Glutamatergic neuron (in vitro differentiated cells): ENCODE results near the gene SLX9. TPM values are rescaled to one million over a fixed set of nuclear protein-coding genes. Genes with fewer than 3 reads are reported as not detected.
A peak's percentile ranks its signal among the peaks of the same experiment; 100 is the strongest.

Experiments
- DNase-seq: peaks from one replicate; pipeline ENCODE4 v3.0.0; 2022
- H3K27ac Mint-ChIP-seq: one replicate; pipeline ENCODE4 v1.8.0; 2020; ENCODE audit warnings: mild to moderate bottlenecking, mixed read lengths, inconsistent platforms; ENCODE audit not compliant: unreplicated experiment
- H3K27me3 Mint-ChIP-seq: one replicate; pipeline ENCODE4 v1.8.0; 2020; ENCODE audit warnings: mild to moderate bottlenecking, moderate library complexity, mixed read lengths, inconsistent platforms; ENCODE audit not compliant: unreplicated experiment
- H3K36me3 Mint-ChIP-seq: one replicate; pipeline ENCODE4 v1.8.0; 2020; ENCODE audit warnings: mild to moderate bottlenecking, mixed read lengths, inconsistent platforms; ENCODE audit not compliant: unreplicated experiment
- H3K4me1 Mint-ChIP-seq: one replicate; pipeline ENCODE4 v1.8.0; 2020; ENCODE audit warnings: mild to moderate bottlenecking, low read depth, mixed read lengths, inconsistent platforms; ENCODE audit not compliant: unreplicated experiment
- H3K4me3 Mint-ChIP-seq: one replicate; pipeline ENCODE4 v1.8.0; 2020; ENCODE audit warnings: mild to moderate bottlenecking, mixed read lengths, inconsistent platforms; ENCODE audit not compliant: unreplicated experiment
- H3K9me3 Mint-ChIP-seq: one replicate; pipeline ENCODE4 v1.8.0; 2020; ENCODE audit warnings: mild to moderate bottlenecking, moderate library complexity, mixed read lengths, inconsistent platforms; ENCODE audit not compliant: unreplicated experiment
- CTCF ChIP-seq: fragments of 200-600 bp; sonication (generic); IDR thresholded peaks from one replicate; pipeline ENCODE4 v1.5.0; 2021; ENCODE audit not compliant: partially characterized antibody, unreplicated experiment
- total RNA-seq: library from RNA; stranded (reverse); fragmentation: NEBNext Ultra II Directional; extraction: Animal tissue kit (Norgen Biotek cat#: 25700); gene quantifications from one replicate; pipeline ENCODE4 v1.2.1, GENCODE V29; 2021; ENCODE audit not compliant: unreplicated experiment

The SLX9 gene
- total RNA-seq, 1 donor from 2014 or later: 30.7 TPM

- Mint-ChIP-seq H3K4me3 (peak overlapping the region; percentile 13), H3K36me3 (no peaks in the 10 kb centered on the region), H3K27me3 (peaks cover 12% of the 10 kb centered on the region), H3K9me3 (peaks cover 5% of the 10 kb centered on the region), H3K4me1 (peaks cover 7% of the 10 kb centered on the region), H3K27ac (no peak overlapping the region)
- TF ChIP-seq CTCF: no peak
- no peak for DNase-seq
Measured at GRCh38 chr21:44902268-44903049, 37.4 kb upstream of the SLX9 start.

DNA sequence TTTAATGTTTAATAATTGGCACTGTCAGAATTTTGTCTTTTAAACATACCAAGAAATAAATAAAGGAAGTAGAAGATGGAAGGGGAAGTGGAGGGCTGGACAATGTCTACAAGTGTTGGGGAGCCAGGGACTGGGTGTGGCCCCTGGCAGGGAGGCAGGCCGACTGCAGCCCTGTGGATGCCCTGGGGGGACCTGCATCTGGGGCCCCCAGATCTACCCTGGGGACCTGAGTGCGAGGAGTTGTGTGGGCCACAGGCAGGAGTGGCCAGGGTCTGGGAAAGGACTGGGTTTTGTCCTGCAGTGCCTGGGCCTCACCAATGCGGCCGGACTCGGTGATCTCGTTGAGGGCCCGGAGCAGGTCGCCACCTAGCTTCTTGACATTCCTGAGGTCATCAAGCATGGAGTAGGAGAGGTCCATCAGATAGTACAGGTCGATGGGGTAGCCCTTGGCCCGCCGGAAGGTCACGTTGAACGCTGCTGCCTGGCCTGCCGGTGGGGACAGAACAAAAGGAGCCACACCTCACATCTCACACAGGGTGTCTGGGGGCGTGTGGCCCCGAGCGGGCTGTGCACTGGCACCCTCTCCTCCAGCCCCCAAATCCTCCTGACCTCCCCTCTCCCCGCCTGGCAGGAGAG, 36.7 kb upstream of the SLX9 start:
- H3K4me3 Mint-ChIP-seq: peak overlapping the region; percentile 13
- H3K9me3 Mint-ChIP-seq: peaks cover 6% of the 10 kb centered on the region
- TF ChIP-seq CTCF: no peak
- H3K27ac Mint-ChIP-seq: no peak overlapping the region
- peaks cover 11% of the 10 kb centered on the region for H3K27me3 Mint-ChIP-seq
- peaks cover 7% of the 10 kb centered on the region for H3K4me1 Mint-ChIP-seq
- no peaks in the 10 kb centered on the region for H3K36me3 Mint-ChIP-seq
- no peak for DNase-seq

DNA sequence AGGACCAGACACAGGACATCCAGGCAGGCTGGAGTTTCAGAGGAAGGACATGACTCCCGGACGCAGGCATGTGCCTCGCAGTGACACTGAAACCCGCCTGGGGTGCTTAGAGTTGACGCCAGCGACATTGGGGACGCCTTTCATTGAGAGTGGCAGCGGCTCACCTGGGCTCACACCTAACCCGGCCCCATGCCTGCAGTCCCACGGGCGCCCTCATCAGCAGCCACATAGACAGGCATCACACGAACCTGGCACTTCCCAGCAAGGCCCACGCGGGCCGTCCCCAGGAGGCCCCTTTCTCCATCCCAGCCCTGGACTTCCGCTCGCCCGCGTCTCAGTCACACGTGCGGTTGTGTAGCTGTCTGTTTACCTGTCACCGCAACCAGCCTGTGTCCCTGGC, 36.1 kb upstream of the SLX9 start:
- H3K27me3 Mint-ChIP-seq: peaks cover 9% of the 10 kb centered on the region
- no peak for TF ChIP-seq CTCF

GRCh38 chr21:44904141-44904923, 35.5 kb upstream of the SLX9 start:
- H3K4me1 Mint-ChIP-seq: peaks cover 9% of the 10 kb centered on the region
- H3K27me3 Mint-ChIP-seq: peaks cover 9% of the 10 kb centered on the region
- H3K36me3 Mint-ChIP-seq: no peaks in the 10 kb centered on the region
- H3K27ac Mint-ChIP-seq: no peak overlapping the region
- H3K4me3 Mint-ChIP-seq: peak overlapping the region; percentile 37
- H3K9me3 Mint-ChIP-seq: peaks cover 1% of the 10 kb centered on the region
- TF ChIP-seq CTCF: no peak
- no peak for DNase-seq

More for the DNA sequence above, 36.1 kb upstream of the SLX9 start:
- peaks cover 1% of the 10 kb centered on the region for H3K9me3 Mint-ChIP-seq
- H3K36me3 Mint-ChIP-seq: no peaks in the 10 kb centered on the region
- no peak overlapping the region for H3K27ac Mint-ChIP-seq
- no peak for DNase-seq
- no peak overlapping the region for H3K4me3 Mint-ChIP-seq
- peaks cover 6% of the 10 kb centered on the region for H3K4me1 Mint-ChIP-seq
